ENCODE measurements around the gene GATAD2B.

GATAD2B gene

DNA sequence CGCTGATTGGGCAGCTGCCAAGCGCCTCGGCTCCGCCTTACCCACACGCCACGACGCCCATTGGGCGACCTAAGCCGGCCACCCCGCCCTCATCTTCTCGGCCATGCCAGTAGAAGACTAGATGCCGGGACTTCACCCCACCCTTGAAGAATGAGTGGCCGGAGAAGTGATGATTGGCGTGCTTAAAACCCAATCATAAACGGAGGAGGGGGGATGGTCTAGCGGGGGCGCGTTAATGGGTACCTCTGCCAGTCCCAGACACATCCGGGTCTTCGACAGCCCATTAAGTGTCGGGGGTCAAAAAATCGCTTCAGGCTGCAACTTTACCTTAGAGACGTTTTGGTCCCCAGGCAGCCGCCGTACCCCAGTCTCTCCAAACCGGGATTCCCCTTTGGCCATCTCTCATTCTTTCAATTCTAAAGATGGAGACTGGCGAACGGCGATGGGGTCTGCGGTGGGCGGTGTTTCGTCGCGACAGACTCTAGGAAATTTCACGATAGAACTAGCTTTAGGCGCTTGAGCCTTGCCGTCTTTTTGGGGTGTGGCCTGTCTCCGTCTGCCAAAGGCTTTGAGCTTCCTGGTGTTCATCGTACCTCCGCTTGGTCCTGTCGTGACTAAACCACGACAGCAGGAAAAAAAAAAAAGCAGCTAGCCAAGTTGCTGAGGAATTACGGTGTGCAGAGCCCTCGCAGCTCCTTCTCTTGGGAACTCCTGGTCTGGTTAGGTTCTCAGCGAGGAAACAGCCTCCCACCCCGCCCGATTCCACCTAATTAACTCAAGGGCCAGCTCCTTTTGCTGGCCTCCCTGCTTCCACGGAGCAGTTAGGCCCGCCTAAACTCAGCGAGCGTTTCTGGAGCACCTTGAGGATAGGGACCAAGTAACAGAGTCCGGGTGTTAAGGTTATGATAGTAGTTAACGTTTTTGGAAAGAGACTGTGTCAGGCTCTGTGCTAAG is at the start of gene GATAD2B:
Gene GATAD2B (minus strand): TSS at position 1 of the 954 bp plus-strand sequence. CDS start 94,625 bp downstream, outside the sequence.
- DNase-seq, result peak; percentile 100

GRCh38 chr1:153970346-153970745 is 47.6 kb upstream of the GATAD2B start:
- no peak for DNase-seq

- DNase-seq, result no peak
Observed at GRCh38 chr1:153968972-153969371, 46.2 kb upstream of the GATAD2B start.

DNA sequence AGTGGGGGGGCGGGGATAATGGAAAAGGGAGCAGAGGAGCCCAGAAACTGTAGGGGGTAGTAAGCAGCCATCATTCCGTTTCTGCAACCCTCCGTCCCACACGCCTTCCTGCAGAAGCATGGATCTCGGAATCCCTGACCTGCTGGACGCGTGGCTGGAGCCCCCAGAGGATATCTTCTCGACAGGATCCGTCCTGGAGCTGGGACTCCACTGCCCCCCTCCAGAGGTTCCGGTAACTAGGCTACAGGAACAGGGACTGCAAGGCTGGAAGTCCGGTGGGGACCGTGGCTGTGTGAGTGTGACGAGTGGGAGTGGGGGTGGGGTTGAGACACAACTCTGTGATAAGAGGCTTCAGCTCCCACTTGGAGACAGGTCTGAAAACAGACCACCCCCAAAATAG is 45.6 kb upstream of the GATAD2B start:
- no peak for DNase-seq

DNA sequence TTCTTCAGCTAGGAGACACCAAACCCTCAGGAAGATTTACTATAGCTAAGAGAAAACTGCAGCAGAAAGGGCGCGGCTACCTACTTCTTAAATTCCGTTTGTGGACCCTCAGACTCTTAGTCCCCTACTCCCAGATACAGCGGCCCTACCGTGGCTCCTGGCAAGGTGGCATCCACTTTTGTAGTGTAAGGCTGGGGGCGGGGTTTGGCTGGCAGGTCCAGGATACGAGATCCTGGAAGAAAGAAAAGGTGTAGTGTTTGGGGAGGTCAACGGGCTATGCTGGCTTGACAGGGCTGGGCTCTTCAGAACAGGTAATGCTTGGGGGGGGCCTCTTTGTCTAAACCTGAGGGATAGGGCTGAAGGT is 45.2 kb upstream of the GATAD2B start:
- DNase-seq, result no peak

- DNase-seq, result peak; percentile 98
Observed at GRCh38 chr1:153967107-153967999, 44.6 kb upstream of the GATAD2B start, which contains the start of gene CREB3L4. CREB3L4 (plus strand) TSS chr1:153967902; CDS start chr1:153968526, 624 bp downstream.

GRCh38 chr1:153963850-153964331 is 41.1 kb upstream of the GATAD2B start:
- DNase-seq, result peak; percentile 97

DNA sequence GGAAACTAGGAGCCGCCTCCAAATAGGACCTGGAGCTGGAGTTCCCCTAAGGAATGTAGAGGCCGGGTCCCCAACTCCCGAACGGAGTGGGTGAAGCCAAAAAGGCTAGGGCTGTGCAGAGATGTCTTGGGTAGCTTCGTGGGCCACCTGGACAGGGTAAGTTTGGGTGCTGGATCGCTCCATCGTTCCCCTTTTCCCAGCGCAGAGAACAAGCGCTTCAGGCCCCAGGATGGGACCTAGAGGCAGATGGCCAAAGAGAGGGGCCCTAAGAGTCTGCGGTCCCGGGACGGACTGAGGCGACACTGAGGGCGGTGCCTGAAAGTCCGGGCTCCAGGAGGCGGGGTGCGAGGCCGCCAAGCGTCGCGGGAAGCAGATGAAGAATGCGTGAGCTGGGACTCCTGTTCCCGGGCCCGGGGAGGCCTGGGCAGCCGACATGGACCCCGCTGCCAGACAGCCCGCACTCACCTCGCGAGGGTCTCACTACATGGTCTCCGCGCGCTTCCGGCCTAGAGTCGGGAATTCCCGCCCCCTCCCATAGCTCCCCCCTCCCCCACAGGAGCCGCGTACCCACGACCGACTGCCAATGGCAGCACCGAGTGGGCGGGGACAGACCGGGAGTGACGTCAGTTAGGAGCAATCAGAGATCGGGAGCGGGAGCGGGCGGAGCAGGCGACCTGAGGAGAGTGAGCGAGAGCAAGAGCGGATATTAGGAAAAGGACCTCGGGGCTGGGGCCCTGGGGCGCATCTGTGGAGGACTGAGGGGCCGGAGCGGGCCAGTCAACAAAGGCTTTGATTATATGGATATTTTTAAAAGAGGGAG is 40.5 kb upstream of the GATAD2B start, which contains the start of gene SLC39A1:
Gene SLC39A1 (minus strand): TSS at position 508 of the 820 bp plus-strand sequence. CDS start 822 bp downstream, outside the sequence.
- peak; percentile 100 for DNase-seq

GRCh38 chr1:153962088-153963029 is 39.6 kb upstream of the GATAD2B start:
- DNase-seq, result peak; percentile 83

DNA sequence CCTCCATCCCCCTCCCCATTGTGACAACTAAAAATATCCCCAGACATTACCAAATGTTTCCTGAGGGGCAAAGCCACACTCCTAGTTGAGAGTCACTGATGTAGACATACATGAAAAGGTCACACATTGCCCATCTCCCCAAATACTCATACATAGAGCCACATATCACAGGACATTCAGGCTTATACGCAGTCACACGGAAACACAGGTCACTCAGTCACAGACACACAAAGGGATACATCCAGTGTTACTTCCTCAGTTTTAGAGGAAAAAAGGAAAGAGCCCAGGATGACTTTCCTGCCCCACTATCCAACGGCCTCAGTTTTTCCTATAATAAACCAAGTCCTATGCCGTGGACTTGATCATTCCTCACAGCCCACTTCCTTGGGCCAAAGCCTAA is 38.6 kb upstream of the GATAD2B start:
- DNase-seq, result no peak

DNA sequence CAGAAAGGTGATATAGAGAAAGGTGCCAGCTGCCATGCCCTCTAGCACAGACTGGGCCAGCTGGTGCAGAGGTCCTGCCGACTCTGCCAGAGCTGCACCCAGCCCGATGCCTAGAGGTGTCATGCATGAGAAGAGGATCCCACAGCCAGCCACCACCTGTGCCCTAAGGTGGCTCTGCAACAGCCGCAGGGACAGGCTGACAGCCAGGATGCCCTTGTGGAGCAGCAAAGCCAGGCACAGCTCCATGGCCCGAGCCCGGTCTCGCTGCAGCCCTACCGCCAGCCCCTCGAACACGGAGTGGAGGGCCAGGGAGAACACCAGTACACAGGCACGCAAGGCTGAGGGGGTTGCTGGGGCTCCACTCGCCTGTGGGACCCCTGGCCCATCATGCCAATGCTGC is 37.4 kb upstream of the GATAD2B start:
- DNase-seq, result no peak

DNA sequence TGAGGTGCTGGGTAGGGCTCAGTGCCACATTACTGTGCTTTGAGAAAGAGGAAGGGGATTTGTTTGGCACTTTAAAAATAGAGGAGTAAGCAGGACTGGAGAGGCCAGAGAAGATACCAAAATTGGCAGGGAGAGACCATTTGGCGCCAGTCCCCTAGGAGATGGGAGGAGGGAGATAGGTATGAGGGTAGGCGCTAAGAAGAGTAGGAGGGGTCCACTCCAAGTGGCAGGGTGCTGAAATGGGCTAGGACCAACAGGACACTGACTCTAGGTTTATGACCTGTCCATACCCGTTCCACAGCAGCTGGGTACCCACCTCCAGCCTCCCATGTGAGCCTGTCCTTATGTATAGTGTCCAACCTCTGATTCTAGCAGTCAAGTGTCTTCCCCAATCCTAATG is 36.7 kb upstream of the GATAD2B start:
- DNase-seq, result no peak

DNA sequence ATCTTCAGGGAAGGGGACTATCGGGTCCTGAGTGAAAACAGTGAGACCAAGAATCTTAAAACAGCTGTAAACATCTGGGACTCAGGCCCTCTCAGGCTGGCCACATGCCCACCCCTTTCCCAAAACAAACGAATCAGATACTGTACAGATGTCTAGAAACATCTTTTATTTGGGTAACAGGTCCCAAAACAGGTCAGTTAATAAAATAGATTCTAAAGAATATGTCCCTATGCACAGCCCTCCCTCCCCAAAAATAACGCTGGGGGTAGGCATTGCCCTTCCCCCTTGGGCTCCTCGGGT is 36.1 kb upstream of the GATAD2B start:
- DNase-seq, result no peak

DNA sequence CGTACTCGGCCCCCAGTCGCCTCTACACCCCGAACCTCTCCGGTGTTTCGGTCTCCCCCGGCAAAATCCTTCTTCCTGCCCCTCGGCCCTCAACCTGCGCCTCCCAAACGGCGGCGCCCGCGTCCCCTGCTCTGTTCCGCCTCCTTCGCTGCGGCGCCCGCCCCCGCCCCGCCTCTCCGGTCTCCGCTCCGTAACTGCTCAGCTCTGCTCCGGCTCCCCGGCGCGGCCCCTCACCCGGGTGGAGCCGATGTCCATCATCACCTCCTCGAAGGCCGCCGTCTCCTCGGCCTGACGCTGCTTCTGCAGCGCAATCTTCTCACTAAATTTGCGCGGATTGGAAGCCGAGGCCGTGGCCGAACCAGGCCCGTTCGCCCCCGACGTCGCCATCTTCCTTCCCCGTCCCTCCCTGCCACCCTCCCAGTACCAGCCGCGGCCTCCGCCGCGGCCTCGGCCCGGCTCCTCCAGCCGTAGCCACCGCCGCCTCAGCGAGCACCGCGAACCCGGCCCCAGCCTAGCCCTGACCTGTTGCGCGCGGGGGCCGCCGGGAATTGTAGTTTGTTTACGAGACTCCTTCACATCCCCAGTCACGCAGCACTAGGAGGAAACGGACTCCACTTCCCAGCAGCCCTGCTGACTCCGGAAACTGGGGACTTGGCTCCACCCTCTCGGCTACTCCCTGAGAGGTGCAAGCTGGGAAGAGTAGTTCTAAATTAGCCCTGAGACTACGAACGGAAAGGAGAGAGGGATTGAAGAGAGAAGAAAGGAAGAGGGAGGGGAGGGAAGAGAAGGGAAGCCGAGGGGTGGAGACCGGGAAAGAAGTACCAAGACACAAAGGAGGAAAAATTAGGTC is 35.6 kb upstream of the GATAD2B start, which contains the start of gene CRTC2:
Gene CRTC2 (minus strand): TSS at position 502 of the 850 bp plus-strand sequence. CDS start 115 bp downstream, at position 387.
- peak; percentile 100 for DNase-seq

DNA sequence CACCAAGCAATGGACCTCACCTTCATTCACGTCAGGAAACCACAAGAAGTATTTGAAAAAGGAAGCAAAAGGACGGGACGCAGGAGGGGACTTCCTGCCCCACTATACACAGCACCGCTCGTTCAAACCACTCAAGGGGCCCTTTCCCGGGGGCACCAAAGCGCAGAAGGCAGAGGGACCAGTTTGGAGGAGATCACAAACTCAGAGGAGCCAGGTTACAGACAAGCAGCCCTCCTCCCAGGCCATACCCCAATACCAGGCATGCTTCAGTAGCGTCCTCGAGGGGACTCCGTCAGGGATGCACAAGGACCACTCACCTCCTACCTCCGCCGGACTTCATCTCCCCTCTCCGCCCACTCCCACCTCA is 35.0 kb upstream of the GATAD2B start:
- no peak for DNase-seq

DNA sequence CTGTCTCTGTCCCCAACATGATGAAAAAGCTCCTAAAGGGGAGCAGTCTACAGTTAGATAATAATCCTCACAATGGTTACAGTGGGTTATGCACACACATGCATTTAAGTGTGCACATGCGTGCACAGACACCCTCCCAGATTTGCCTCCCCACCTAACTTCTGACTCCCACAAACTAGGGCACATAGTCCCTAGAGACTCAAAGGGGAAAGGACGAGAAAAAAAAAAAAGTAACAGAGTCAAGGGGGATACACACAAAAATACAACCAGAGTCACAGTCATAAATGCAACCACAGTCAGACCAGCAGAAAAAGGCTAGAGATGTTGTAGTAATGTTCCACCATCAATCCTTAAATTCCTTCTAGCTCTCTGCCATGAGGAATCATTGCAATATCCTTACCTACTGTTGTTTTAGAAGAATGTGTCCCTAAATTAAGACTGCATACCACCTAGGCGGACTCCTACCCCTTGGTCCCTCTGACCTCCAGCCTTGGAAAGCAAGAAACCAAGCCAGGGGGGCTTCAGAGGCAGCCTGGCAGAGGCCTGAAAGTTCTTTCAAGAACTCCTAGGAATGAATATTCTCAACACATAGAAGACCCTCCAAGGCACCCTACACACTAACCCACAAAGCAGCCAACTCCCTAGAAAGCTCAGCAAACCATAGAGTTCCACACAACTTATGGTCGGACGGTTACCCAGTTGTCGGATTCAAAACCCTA is 34.4 kb upstream of the GATAD2B start:
- no peak for DNase-seq

- DNase-seq, result no peak
Observed at GRCh38 chr1:153954826-153955225, 32.1 kb upstream of the GATAD2B start.

DNA sequence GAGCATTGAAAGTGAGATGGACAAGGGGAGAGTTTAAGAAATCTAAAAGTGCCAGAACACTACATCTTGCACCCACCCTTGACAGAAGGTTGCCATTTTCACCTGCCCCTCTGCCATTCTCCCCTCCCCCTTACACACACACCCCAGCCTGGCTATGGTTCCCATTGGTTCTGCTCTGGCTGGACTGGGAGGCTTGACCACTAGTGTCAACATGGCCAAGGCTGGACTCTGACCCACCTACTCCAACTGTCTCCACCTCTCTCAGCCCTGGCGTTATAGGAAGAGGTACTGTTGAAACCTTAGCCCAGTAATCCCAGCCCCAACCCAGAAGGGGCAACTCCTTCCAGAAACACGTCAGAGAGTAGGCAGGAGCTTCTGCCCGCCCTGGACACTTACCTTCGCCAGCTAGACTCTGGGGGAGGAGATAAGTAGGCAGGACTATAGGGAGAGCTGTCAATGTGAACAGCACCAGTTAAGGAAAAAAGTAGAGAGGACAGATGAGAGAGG is 31.1 kb upstream of the GATAD2B start:
- no peak for DNase-seq

DNA sequence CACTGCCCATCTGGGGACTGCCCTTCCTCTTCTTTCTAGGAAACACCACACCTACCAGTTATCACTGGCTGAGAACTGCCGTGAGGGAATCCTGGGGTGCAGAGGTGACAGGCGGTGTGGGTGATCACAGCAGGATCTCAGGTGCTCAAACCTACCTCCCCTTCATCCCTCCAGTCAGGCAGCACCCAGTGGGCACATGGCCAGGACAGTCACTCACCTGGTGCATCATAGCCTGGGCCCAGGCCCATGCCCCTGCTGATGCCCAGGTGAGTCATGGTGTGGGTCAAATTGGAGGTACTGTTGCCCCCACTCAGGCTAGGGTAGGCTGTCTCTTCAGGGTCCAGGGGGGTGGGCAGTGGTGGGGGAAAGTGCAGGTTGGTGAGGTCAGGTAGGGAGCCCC is 29.0 kb upstream of the GATAD2B start:
- no peak for DNase-seq

All from islet precursor cell (in vitro differentiated cells).